ENCODE measurements around the gene AAGAB. TPM values are rescaled to one million over a fixed set of nuclear protein-coding genes. Genes with fewer than 3 reads are reported as not detected.
"Not testable (repeated sequence)": the region's sequence is repeated elsewhere in the genome, so short reads cannot be mapped to it uniquely, and the experiment has no call there.

Gene AAGAB
- total RNA-seq, 1 donor from 2014 or later, result 60.5 TPM

DNA sequence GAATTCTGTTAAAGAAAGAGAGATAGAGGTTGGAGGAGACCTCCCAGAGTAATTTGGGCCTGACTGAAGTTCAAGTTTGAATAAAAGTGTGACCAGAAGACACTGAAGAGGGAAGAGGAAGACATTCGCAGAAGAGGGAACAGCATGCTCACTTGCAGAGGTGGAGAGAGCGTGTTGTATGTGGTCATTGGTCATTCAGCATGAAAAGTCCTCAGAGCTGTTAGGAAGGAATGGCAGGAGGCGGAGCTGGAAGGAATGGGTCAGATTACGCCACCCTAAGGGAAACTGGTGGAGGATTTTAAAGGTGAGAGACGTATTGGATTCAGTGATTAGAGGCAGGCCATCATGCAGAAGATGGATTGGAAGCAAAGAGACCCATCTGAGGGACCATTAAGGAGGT, 41.7 kb upstream of the AAGAB start:
- Mint-ChIP-seq H3K4me3 (ENCODE audit: low read depth) (no peak overlapping the region), H3K27ac (no peak overlapping the region), H3K4me1 (ENCODE audit: low read depth) (peaks cover 4% of the 10 kb centered on the region), H3K9me3 (ENCODE audit: low read depth) (no peaks in the 10 kb centered on the region), H3K27me3 (peaks cover 2% of the 10 kb centered on the region), H3K36me3 (ENCODE audit: insufficient read depth) (no peaks in the 10 kb centered on the region)
- TF ChIP-seq CTCF (IDR thresholded peaks at IDR 0.05; ENCODE audit: unreplicated experiment), result no peak
- DNase-seq (ENCODE audit: low spot score, unreplicated experiment), result no peak

GRCh38 chr15:67290319-67290718, 35.9 kb upstream of the AAGAB start:
- Mint-ChIP-seq H3K9me3 (ENCODE audit: low read depth) (peaks cover 7% of the 10 kb centered on the region), H3K4me3 (ENCODE audit: low read depth) (no peak overlapping the region), H3K27ac (no peak overlapping the region), H3K36me3 (ENCODE audit: insufficient read depth) (peaks cover 1% of the 10 kb centered on the region), H3K4me1 (ENCODE audit: low read depth) (no peaks in the 10 kb centered on the region), H3K27me3 (peaks cover 2% of the 10 kb centered on the region)
- TF ChIP-seq CTCF (IDR thresholded peaks at IDR 0.05; ENCODE audit: unreplicated experiment), result no peak
- no peak for DNase-seq (ENCODE audit: low spot score, unreplicated experiment)

- H3K27ac Mint-ChIP-seq; H3K4me3 Mint-ChIP-seq (ENCODE audit: low read depth); H3K27me3 Mint-ChIP-seq; H3K4me1 Mint-ChIP-seq (ENCODE audit: low read depth); DNase-seq (ENCODE audit: low spot score, unreplicated experiment); H3K36me3 Mint-ChIP-seq (ENCODE audit: insufficient read depth): not testable (repeated sequence)
- H3K9me3 Mint-ChIP-seq (ENCODE audit: low read depth), result peaks cover 15% of the 10 kb centered on the region
These were observed 31.9 kb upstream of the AAGAB start for GRCh38 chr15:67286400-67286799.

GRCh38 chr15:67285625-67286024, 31.2 kb upstream of the AAGAB start:
- peaks cover 15% of the 10 kb centered on the region for H3K9me3 Mint-ChIP-seq (ENCODE audit: low read depth)
- not testable (repeated sequence) for H3K36me3 Mint-ChIP-seq (ENCODE audit: insufficient read depth); H3K27me3 Mint-ChIP-seq; H3K4me3 Mint-ChIP-seq (ENCODE audit: low read depth); H3K27ac Mint-ChIP-seq; DNase-seq (ENCODE audit: low spot score, unreplicated experiment); H3K4me1 Mint-ChIP-seq (ENCODE audit: low read depth)

DNA sequence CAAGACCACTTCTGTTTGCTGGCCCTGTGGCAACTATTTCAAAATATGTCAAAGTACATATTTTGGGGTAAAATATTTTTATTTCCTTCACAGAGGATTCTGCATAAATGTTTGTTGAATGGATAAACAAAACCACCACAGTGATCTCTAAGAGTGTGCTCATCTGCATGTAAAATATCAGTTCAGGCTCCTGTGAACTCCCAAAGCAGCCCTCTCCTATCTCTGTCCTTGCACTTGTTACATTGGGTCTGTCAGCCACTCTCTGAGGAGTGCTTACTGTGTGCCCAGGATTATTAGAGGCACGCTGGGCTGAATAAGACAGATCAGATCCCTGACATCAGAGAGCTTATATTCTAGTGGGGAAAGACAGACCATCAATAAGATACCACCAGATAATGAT, 27.3 kb upstream of the AAGAB start:
- Mint-ChIP-seq H3K4me1 (ENCODE audit: low read depth) (no peaks in the 10 kb centered on the region), H3K9me3 (ENCODE audit: low read depth) (peaks cover 15% of the 10 kb centered on the region), H3K4me3 (ENCODE audit: low read depth) (no peak overlapping the region), H3K27me3 (no peaks in the 10 kb centered on the region), H3K36me3 (ENCODE audit: insufficient read depth) (peaks cover 4% of the 10 kb centered on the region), H3K27ac (no peak overlapping the region)
- TF ChIP-seq CTCF (IDR thresholded peaks at IDR 0.05; ENCODE audit: unreplicated experiment), result no peak
- DNase-seq (ENCODE audit: low spot score, unreplicated experiment), result no peak

DNA sequence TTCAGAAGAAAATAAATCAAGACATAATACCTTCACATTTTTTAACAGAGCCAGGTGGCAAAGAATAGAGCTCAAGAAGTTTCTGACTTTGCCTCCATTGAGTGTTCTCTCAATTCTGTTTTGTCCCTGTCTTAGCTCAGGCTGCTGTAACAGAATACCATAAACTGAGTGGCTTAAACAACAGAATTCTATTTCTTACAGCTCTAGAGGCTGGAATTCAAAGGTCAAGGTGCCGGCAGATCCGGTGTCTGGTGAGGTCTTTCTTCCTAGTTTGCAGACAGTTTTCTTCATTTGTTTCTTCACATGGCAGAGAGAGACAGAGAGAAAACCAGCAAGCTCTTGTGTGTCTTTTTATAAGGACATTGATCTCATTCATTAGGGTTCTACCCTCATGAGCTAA, 25.8 kb upstream of the AAGAB start:
- H3K9me3 Mint-ChIP-seq (ENCODE audit: low read depth), result peaks cover 7% of the 10 kb centered on the region

More for the DNA sequence above, 25.8 kb upstream of the AAGAB start:
- DNase-seq (ENCODE audit: low spot score, unreplicated experiment), result no peak
- TF ChIP-seq CTCF (IDR thresholded peaks at IDR 0.05; ENCODE audit: unreplicated experiment), result no peak
- H3K27ac Mint-ChIP-seq, result no peak overlapping the region
- H3K4me3 Mint-ChIP-seq (ENCODE audit: low read depth), result no peak overlapping the region
- H3K36me3 Mint-ChIP-seq (ENCODE audit: insufficient read depth), result peaks cover 1% of the 10 kb centered on the region
- no peaks in the 10 kb centered on the region for H3K27me3 Mint-ChIP-seq
- H3K4me1 Mint-ChIP-seq (ENCODE audit: low read depth), result no peaks in the 10 kb centered on the region
